Effector memory CD8-positive, alpha-beta T cell (primary cell): ENCODE data around the gene BAZ2B.
"Not testable (repeated sequence)": the region's sequence is repeated elsewhere in the genome, so short reads cannot be mapped to it uniquely, and the experiment has no call there.

Source experiments
- ATAC-seq: fragments of 150-1000 bp; cut with Tn5 transposase; replicated peaks from 2 replicates; pipeline ENCODE4 v1.10.0; 2021; ENCODE audit warnings: mild to moderate bottlenecking, moderate library complexity
- DNase-seq, 3 experiments: peaks; one replicate each; pipeline ENCODE4 v3.0.0; 2021
- H3K27ac Mint-ChIP-seq, 2 donors: one replicate each; pipeline ENCODE4 v1.8.0; 2022; ENCODE audit warnings: mild to moderate bottlenecking in 2 of 2, mixed read lengths in 2 of 2, moderate library complexity in 2 of 2
- H3K27me3 Mint-ChIP-seq, 2 donors: one replicate each; pipeline ENCODE4 v1.8.0; 2022; ENCODE audit warnings: mixed read lengths in 2 of 2
- H3K36me3 Mint-ChIP-seq: one replicate; pipeline ENCODE4 v1.8.0; 2022; ENCODE audit warnings: mild to moderate bottlenecking, moderate library complexity, mixed read lengths; ENCODE audit not compliant: insufficient read depth
- H3K4me1 Mint-ChIP-seq, 2 donors: one replicate each; pipeline ENCODE4 v1.8.0; 2022; ENCODE audit warnings: low read depth in 2 of 2, mixed read lengths in 2 of 2
- H3K4me3 Mint-ChIP-seq, 2 donors: one replicate each; pipeline ENCODE4 v1.8.0; 2022; ENCODE audit warnings: mild to moderate bottlenecking in 2 of 2, mixed read lengths in 2 of 2, moderate library complexity in 2 of 2
- H3K9me3 Mint-ChIP-seq, 2 donors: one replicate each; pipeline ENCODE4 v1.8.0; 2022; ENCODE audit warnings: mixed read lengths in 2 of 2

The BAZ2B gene

DNA sequence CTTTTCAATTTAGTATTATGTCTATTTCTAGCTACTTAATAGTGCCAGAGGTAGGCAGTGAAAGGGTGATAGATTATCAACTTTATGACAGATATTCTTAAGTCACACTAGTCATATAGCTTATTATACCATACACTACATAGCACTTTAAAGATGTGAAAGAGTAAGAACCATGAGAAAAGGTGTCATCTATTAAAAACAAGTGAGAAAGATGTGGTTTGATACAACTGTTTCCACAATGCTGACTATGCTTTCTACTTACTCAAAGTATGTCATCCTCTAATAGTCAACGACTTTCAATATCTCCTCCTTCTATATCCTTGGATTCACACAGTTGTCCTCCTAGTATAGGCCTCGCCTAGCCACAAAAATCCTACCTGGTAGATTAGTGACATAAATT is 196.9 kb downstream of the BAZ2B start:
- H3K27ac Mint-ChIP-seq = peak overlapping the region in 1 of 2 donors; percentile 35
- peak overlapping the region in 1 of 2 donors; percentile 1 for H3K4me3 Mint-ChIP-seq
- no peak for DNase-seq
- H3K27me3 Mint-ChIP-seq = no peaks in the 10 kb centered on the region
- peaks cover 5% of the 10 kb centered on the region in 2 donors for H3K4me1 Mint-ChIP-seq
- peak; percentile 62 for ATAC-seq
- no peaks in the 10 kb centered on the region for H3K9me3 Mint-ChIP-seq
- H3K36me3 Mint-ChIP-seq = peaks cover 4% of the 10 kb centered on the region

DNA sequence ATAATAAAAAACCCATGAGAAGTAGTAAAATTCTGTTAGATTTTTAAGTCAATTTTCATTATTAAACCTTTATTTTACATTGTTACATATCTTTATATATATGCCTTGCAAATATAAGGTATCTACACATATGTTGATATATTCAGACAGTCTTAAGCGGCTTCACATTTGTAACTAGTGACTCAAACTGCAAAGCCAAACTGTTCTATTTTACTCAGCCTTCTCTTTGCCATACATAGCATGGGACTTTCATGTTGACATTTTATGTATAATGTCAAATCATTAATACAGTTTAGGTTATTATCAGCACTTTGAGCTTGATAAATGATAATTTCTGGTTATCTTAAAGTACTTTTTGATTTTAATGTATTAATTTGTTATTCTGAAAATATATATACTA is 204.9 kb downstream of the BAZ2B start:
- Mint-ChIP-seq H3K36me3 (peaks cover 14% of the 10 kb centered on the region), H3K27me3 (no peaks in the 10 kb centered on the region), H3K27ac (no peak overlapping the region), H3K9me3 (no peaks in the 10 kb centered on the region), H3K4me3 (no peak overlapping the region), H3K4me1 (no peaks in the 10 kb centered on the region)
- ATAC-seq (no peak), DNase-seq (no peak)

DNA sequence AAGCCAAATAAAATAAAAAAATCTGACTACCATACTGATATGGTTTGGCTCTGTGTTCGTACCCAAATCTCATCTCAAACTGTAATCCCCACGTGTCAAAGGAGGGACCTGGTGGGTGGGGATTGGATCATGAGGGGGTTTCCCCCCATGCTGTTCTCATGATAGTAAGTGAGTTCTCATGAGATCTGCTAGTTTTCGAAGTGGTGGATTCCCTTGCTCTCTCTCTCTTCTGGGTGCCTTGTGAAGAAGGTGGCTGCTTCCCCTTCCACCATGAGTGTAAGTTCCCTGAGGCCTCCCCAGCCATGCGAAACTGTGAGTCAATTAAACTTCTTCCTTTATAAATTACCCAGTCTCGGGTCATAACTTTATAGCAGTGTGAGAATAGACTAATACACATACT is 206.1 kb downstream of the BAZ2B start:
- Mint-ChIP-seq H3K27ac (no peak overlapping the region), H3K4me3 (no peak overlapping the region), H3K27me3 (no peaks in the 10 kb centered on the region), H3K4me1 (no peaks in the 10 kb centered on the region), H3K9me3 (no peaks in the 10 kb centered on the region), H3K36me3 (peaks cover 14% of the 10 kb centered on the region)
- no peak for DNase-seq
- ATAC-seq = no peak

DNA sequence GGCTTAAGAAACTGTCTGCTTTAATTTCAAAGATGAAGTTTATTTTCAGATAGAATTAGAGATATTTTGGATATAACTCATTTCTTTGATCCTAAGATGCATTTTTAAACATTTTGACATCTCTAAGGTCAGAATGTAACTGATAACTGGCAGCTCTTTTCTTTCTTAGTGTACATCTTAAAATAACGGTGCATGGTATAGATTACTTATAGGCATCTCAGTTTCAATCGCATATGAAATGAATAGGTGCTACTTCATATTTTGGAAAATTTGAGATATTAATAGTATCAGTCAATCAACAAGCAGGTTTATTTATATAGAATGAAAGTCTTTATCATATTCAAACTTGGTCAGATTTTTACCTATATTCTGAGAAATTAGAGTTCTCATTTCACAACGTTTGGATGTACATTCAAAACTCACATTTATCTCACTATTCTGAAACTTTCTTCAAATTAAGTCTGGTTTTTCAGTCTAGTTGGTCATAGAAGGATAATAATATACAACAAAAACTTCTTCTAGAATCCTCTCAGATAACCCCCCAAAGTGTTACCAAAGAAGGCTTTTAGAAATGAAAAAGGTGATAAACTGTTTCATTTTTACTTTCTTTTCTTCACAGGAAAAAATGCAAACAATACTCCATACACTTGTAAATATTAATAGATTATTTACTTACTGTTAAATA is 207.1 kb downstream of the BAZ2B start:
- Mint-ChIP-seq H3K27ac (no peak overlapping the region), H3K4me3 (no peak overlapping the region), H3K9me3 (no peaks in the 10 kb centered on the region), H3K4me1 (no peaks in the 10 kb centered on the region), H3K27me3 (no peaks in the 10 kb centered on the region), H3K36me3 (peaks cover 16% of the 10 kb centered on the region)
- ATAC-seq (no peak), DNase-seq (no peak)

DNA sequence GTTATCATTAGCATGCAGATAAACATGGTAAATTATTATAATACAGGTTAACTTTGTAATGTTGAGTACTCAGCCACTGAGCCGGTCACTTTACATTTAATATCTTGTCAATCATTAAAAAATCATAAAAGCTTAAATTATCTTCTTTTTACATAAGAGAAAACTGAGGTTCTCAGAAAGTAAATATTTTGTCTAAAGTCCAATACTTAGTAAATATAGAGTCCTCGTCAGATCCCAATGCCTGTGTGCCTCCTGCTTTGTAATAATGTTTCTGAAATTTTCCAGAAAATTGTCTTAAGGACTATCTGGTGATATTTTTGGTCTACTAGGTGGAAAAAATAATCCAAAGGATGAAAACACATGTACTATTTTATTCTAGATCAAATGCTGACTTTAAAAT is 213.6 kb downstream of the BAZ2B start:
- no peak for ATAC-seq
- no peaks in the 10 kb centered on the region for H3K4me1 Mint-ChIP-seq
- no peak for DNase-seq
- H3K9me3 Mint-ChIP-seq = no peaks in the 10 kb centered on the region
- no peaks in the 10 kb centered on the region for H3K27me3 Mint-ChIP-seq
- no peak overlapping the region for H3K27ac Mint-ChIP-seq
- H3K36me3 Mint-ChIP-seq = peaks cover 18% of the 10 kb centered on the region
- H3K4me3 Mint-ChIP-seq = no peak overlapping the region

DNA sequence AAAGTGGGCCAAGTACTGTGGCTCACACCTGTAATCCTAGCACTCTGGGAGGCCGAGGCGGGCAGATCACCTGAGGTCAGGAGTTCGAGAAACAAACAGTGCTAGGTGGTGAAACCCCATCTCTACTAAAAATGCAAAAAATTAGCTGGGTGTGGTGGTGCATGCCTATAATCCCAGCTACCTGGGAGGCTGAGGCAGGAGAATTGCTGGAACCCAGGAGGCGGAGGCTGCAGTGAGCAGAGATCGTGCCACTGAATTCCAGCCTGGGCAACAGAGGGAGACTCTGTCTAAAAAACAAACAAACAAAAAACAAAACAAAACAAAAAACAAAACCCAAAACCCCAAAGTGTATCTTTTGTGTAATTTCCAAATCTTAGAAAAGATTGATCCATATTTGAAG is 214.2 kb downstream of the BAZ2B start:
- not testable (repeated sequence) for H3K4me3 Mint-ChIP-seq, H3K9me3 Mint-ChIP-seq, H3K27me3 Mint-ChIP-seq, H3K4me1 Mint-ChIP-seq, DNase-seq, ATAC-seq, H3K27ac Mint-ChIP-seq
- peaks cover 18% of the 10 kb centered on the region for H3K36me3 Mint-ChIP-seq

DNA sequence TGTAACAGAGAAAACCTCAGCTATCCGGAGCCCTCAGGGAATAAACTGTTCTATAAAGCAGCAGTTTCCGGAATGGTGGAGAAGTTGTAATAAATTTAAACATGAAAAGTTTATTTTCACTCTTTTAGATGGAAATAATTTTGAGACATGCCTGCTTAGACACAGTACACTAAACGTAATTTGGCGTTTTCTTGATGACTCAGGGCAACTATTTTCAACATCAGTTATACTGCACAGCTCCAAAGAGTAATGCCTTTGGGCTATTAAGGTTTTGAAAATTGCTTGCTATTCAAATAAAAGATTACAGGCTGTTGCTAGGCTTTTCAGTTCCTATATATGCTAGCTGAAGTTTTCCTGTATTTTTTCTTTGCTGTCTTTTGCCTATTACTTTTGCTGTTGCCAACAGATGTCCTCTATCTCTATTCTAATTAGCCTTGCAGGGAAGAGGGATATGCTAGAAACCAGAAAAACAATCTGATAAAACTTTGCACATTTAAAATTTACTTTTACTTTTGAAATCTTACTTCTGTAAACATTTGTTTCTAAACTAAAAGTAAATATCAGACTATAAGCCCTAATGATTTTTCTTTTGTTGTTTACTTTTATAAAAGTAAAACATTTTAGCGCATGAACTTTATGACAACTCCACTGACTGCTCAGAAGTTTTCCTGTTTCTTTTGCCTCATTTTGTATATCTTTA is 216.5 kb downstream of the BAZ2B start:
- no peaks in the 10 kb centered on the region for H3K27me3 Mint-ChIP-seq
- no peak for DNase-seq
- no peak overlapping the region for H3K4me3 Mint-ChIP-seq

DNA sequence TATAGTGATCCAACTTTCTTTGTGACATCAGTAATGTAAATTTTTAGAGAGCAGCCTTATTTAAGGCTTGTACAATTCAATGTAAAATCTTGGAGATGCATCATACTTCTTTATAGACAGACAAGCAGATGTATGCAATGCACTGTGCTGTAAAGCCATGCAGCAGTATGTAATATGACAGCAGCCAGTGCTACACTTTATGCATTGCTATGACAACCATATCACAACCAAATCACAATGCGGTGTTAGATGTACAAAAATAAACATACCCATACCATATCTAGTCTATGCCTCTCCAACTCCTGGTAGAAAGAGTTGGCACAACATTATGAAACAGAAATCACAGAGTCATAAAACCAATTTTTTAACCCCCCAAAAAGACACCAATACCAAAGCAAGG is 219.5 kb downstream of the BAZ2B start:
- DNase-seq = no peak
- Mint-ChIP-seq H3K27ac (no peak overlapping the region), H3K4me3 (no peak overlapping the region), H3K9me3 (no peaks in the 10 kb centered on the region), H3K27me3 (no peaks in the 10 kb centered on the region), H3K4me1 (no peaks in the 10 kb centered on the region), H3K36me3 (peaks cover 15% of the 10 kb centered on the region)
- no peak for ATAC-seq

More for the DNA sequence above, 216.5 kb downstream of the BAZ2B start:
- Mint-ChIP-seq H3K9me3 (no peaks in the 10 kb centered on the region), H3K4me1 (no peaks in the 10 kb centered on the region), H3K27ac (no peak overlapping the region), H3K36me3 (peaks cover 14% of the 10 kb centered on the region)
- ATAC-seq = no peak

DNA sequence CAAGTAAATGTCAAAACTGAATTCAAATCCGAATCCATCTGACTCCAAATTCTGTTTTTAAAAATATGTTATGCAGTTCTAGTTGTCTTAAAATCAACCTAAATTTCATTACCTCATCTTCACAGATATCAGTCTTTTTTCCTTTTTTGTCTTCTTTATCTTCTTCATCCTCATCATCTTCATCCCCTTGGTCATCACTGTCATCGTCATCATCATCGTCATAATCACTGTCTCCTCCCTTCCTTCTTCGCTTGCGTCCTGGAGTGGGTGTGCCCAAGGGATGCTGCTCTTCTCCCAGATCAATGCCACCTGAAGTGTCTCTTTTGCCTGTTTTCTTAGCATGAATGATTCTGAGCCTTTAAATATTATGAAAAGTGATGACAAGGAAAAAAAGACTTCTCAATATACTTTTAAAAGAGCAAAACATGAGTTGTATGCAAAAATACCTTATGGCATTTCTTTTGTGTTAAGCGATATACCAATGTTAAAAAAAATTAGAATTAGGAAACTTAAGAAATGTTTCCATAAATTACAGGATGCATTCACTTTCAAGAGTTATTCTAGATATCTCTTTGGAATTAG is 233.8 kb downstream of the BAZ2B start:
- no peak for DNase-seq
- no peak for ATAC-seq
- Mint-ChIP-seq H3K27me3 (no peaks in the 10 kb centered on the region), H3K4me3 (no peak overlapping the region), H3K36me3 (peaks cover 19% of the 10 kb centered on the region), H3K9me3 (no peaks in the 10 kb centered on the region), H3K4me1 (no peaks in the 10 kb centered on the region), H3K27ac (no peak overlapping the region)

DNA sequence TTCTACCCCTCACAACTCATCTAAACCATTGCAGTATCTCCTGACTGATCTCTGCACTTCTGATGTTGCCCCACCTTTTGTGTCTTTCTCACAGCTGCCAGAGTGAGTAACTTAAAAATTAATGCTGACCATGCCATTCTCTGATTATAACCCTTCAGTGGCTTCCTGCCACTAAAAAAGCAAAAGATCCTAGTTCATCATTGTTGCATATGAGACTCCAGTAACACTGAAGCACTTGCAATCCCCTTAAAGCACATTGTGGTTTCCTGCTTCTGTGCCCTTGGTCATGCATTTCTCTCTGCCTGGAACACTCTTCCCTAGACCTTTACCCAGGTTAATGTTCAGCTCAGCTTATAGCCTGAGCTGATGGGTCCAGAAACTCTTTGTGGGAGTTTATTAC is 234.8 kb downstream of the BAZ2B start:
- no peak for ATAC-seq
- Mint-ChIP-seq H3K27ac (no peak overlapping the region), H3K4me3 (no peak overlapping the region), H3K9me3 (no peaks in the 10 kb centered on the region), H3K4me1 (no peaks in the 10 kb centered on the region), H3K36me3 (peaks cover 18% of the 10 kb centered on the region), H3K27me3 (no peaks in the 10 kb centered on the region)
- no peak for DNase-seq

DNA sequence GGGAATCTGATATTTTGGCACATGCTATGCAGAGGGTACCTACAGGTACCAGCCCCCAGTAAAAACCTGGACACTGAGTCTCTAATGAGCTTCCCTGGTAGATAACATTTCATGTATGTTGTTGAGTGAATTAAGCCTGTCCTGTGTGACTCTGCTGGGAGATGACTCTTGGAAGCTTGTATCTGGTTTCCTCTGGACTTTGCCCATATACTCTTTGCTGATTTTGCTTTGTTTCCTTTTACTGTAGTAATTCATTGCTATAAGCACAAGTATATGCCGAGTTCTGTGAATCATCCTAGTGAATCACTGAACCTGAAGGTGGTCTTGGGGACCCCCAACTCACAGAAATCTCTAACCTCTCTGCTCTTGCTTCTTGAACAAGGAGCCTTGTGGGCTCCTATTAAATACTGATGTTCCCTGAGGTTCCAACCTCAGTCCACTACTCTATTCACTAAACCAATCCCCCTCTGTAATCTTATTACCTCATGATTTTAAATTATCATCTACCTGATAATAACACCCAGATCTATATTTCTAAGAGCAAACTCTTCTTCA is 235.6 kb downstream of the BAZ2B start:
- no peak overlapping the region for H3K27ac Mint-ChIP-seq
- H3K27me3 Mint-ChIP-seq = no peaks in the 10 kb centered on the region
- no peaks in the 10 kb centered on the region for H3K4me1 Mint-ChIP-seq
- H3K36me3 Mint-ChIP-seq = peaks cover 14% of the 10 kb centered on the region
- no peak overlapping the region for H3K4me3 Mint-ChIP-seq
- H3K9me3 Mint-ChIP-seq = no peaks in the 10 kb centered on the region
- no peak for ATAC-seq
- DNase-seq = no peak

DNA sequence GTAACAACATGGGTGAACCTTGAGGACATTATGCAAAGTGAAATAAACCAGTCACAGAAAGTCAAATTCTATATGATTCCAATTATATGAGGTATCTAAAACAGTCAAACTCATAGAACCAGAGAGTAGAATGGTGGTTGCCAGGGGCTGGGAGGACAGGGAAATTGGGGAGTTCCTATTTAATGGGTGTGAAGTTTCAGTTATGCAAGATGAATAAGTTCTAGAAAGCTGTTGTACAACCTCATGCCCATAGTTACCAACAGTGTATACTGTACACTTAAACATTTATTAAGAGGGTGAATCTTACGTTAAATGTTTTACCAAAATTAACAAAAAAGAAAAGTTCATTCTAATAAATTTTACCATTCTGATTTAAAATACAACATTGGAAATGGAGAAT is 237.2 kb downstream of the BAZ2B start:
- no peaks in the 10 kb centered on the region for H3K9me3 Mint-ChIP-seq
- no peaks in the 10 kb centered on the region for H3K27me3 Mint-ChIP-seq
- H3K4me1 Mint-ChIP-seq = no peaks in the 10 kb centered on the region
- no peak overlapping the region for H3K4me3 Mint-ChIP-seq
- DNase-seq = no peak
- no peak overlapping the region for H3K27ac Mint-ChIP-seq
- peaks cover 5% of the 10 kb centered on the region for H3K36me3 Mint-ChIP-seq
- no peak for ATAC-seq

DNA sequence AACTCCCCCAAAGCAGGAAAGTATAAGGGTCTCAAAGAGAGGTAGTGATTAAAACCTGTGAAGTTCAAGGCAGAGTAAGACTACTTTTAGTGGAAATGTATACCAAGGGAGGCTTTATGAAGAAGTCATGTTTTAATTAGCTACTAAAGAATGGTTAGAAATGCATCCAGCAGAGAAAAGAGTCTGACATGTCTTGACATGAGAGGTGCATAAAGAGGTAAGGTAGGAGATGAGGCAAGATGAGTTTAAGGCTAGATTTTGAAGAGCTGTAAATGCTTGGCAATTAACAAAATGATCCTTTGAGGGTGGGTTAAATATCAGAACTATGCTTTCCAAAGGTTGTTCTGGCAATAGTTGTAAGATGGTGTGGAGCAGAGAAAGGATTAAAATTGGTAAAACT is 241.1 kb downstream of the BAZ2B start:
- no peak for ATAC-seq
- no peaks in the 10 kb centered on the region for H3K9me3 Mint-ChIP-seq
- no peaks in the 10 kb centered on the region for H3K4me1 Mint-ChIP-seq
- no peak overlapping the region for H3K27ac Mint-ChIP-seq
- DNase-seq = no peak
- peaks cover 19% of the 10 kb centered on the region for H3K36me3 Mint-ChIP-seq
- no peaks in the 10 kb centered on the region for H3K27me3 Mint-ChIP-seq
- no peak overlapping the region for H3K4me3 Mint-ChIP-seq

DNA sequence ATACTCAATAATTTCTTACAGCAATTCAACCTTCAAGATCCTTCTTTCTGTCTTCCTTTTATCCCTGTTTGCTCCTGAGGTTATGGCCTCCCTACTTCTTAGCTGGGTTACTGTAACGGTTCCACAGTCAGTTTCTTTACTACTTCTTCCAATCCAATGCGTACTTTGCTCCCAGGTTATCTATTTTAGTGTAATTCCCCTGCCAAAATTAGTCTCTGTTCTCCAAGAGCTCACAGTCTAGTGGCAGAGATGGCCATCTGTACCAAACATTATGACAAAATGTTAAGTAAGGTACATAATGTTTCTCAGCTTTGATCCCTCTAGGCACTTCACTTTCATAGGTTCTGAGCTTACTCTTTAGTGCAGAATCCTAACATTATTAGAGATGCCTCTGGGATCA is 244.8 kb downstream of the BAZ2B start:
- Mint-ChIP-seq H3K4me1 (no peaks in the 10 kb centered on the region), H3K9me3 (no peaks in the 10 kb centered on the region), H3K4me3 (no peak overlapping the region), H3K27ac (no peak overlapping the region), H3K36me3 (peaks cover 19% of the 10 kb centered on the region), H3K27me3 (no peaks in the 10 kb centered on the region)
- ATAC-seq (no peak), DNase-seq (no peak)
